ENCODE results near the gene MYO18B.

MYO18B gene

DNA sequence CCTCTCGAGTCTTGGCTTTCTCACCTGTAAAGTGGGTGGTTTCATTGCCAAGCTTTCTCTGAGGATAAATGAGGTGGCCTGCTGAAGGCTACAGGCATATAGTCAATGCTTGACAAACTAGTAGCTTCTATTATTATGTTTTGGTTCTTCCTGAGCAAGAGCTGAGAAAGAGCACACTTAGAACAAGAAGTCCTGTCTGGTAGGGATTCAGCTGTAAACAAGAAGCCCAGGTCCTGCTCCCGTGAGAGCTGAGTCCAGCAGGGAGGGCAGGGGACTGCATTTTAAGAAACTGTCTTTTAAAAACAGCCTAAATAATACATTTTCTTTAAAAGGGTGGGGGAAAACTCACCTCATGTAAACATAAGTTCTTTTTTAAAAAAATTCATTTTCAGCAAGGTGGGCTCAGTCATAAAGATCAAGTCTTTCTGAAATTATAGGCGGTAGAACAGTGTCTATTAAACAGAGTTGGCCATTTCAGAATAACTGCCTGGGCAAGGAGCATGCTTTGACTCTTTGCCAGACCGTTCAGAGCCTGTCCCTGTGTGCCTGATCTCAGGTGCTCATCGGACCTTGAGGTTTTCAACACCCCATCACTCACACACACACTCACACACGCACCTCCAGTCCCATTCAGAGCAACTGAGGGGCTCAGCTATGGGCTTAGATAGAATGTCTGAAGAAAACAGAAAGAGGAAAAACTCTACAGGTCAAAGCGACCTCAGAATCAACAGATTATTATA, 29.2 kb upstream of the MYO18B start:
- no peak for DNase-seq

DNA sequence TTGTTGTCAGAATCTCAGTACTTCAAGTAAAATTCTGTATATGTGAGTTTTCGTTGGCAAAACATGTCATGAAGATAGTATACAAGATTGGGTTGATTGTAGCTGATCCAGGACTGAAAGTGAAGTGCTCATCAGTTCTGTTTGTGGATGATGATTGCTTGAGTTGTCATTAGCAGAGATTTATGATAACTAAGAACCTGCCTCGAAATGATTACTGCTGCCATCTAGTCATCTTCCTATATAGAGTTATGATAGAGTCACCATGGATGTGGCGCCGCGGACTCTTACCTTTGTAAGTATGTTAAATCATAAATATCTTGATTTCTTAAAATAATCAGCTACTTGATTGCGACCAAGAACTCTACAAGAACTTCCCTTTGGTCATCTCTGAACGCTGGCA, 27.9 kb upstream of the MYO18B start:
- no peak for DNase-seq

DNA sequence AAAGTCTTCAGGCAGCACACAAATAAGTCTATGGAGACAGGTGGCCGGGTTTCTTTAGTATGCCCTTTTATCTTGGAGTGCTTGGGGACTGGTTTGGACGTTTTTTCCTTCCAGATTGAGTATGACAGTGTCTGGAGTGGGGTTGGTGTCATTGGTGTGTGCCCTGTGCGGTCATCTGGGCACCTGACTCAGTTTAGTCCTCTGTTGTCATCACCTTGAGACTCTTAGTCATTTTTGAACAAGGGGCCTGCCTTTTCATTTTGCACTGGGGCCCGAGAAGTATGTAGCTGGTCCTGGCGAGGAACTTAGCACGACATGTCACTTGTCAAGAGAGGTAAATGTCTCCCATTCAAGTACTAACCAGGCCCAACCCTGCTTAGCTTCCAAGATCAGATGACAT, 27.2 kb upstream of the MYO18B start:
- DNase-seq = no peak

GRCh38 chr22:25716637-25717036, 25.4 kb upstream of the MYO18B start:
- DNase-seq = no peak

DNA sequence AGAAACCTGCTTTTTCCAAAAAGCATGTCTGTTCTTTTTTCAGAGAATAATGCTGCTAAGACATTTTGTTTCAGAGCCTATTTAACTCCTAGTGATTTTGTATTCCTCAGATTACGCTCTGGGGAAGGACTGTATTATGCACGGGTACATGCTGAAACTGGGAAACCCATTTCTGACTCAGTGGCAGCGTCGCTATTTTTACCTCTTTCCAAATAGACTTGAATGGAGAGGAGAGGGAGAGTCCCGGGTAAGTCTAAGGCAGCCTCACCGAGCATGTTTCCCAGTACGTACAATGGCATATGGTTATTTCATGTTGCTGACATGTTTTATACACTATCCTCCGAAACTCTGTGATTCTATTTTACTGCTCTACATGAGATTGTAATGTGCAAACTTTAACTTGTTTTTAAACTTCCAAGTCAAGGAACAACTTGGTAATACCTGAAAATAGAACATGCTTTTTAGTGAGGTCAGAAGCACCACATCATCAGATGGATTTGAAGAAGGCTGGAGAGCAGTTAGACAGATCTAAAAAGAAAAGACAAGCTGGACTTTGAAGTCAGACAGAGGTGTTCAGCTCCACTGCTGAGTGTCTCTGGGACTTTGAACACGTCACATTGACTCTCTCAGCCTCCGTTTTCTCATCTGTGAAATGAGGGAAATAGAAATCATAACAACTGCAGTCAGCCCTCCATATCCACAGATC, 23.7 kb upstream of the MYO18B start:
- DNase-seq = no peak

DNA sequence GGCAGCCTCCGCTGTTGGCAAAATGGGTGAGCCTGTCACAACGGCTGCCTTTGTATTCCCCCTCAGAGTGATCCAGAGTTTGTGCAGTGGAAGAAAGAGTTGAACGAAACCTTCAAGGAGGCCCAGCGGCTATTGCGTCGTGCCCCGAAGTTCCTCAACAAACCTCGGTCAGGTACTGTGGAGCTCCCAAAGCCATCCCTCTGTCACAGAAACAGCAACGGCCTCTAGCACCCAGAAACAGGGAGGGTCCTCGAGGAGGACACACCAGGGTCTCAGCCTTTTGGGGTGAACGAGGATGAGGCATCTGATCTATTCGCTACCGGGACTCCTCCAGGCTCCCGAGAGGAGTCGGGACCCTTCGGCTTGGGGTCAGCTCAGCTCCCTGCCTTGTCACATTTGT, 19.8 kb upstream of the MYO18B start:
- no peak for DNase-seq

DNA sequence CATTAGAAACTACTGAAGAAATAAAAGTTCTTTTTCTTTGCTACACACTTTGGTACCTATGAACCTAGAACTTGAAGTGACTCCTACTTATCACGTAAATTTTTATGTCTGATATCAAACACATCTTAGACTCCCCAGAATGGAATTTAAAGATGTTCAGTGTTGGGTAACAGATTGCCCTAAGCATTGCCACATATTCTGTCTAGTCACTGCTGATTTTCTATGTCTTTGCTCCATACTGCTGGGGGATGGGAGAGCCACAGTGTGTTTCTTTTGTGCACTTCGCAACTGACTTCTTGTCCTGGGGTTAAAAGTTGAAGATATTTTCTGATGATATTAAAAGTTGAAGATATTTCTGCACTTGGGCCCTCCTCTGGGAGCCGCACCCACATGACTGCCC, 19.4 kb upstream of the MYO18B start:
- no peak for DNase-seq

GRCh38 chr22:25726241-25726640, 15.7 kb upstream of the MYO18B start:
- DNase-seq = no peak

GRCh38 chr22:25728071-25728470, 13.9 kb upstream of the MYO18B start:
- no peak for DNase-seq

DNA sequence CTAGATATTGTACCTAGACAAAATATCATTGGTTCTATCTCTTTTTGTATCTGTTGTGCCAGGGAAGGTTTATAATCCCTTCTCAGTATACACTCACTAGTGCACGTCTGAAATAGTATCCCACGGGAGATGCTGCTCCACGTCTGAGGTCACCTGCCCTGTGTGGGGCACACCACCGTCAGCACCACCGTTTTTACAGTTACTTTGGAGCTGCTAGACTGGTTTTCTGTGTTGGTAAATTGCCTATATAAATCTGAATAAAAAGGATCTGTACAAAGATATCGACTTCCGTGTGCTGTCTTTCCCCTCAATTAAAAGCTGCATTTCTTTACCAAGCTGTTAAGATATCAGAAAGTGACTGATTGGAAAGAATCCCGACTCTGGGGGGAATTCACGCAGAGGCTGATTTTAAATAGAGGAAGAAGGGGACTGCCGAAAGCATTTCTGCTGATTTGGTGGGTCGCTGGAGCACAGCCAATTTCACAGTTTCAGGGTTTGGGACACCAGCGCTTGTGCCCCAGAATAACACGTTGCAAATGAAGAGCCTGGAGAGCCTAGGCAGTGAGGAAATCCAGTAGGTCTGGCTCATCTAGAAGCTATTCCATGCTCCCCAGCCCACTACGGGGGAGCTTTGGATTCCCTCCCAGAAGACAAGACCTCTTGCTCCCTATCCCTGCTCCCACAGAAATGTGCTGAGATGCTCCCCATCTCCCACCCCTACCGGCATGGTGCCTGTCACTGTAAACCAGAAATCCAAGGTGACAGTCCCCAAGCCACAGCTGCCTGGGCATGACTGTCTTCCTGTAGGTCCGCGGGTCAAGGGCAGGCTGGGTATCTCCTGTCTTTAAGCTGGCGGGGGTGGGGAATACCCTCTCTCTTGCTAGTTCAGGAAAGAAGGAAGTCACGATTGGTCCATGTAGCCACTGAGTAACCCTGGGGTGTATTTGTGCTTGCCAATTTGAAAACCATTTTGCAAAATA, 12.7 kb upstream of the MYO18B start:
- no peak for DNase-seq

DNA sequence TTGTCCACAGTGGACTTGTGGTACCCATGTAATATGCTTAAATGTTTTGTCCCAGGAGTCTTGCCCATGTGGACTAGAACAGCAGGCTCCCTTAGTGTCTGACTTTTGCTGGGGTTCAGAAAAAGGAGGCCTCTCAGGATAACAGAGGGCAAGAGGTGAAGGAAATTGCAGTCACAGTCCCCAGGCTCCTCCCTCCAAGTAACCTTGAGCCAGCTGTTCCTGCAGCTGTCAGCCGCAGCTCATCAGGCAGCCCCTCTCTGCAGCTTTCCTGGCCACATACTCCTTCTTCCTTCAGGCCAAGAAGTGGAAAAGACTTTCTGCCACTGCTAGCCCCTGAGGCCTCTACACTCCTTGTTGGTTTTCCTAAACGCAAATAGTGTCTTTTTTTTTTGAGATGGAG, 6.3 kb upstream of the MYO18B start:
- DNase-seq = no peak

- DNase-seq = no peak
These were observed 5.5 kb upstream of the MYO18B start for GRCh38 chr22:25736378-25737011.

DNA sequence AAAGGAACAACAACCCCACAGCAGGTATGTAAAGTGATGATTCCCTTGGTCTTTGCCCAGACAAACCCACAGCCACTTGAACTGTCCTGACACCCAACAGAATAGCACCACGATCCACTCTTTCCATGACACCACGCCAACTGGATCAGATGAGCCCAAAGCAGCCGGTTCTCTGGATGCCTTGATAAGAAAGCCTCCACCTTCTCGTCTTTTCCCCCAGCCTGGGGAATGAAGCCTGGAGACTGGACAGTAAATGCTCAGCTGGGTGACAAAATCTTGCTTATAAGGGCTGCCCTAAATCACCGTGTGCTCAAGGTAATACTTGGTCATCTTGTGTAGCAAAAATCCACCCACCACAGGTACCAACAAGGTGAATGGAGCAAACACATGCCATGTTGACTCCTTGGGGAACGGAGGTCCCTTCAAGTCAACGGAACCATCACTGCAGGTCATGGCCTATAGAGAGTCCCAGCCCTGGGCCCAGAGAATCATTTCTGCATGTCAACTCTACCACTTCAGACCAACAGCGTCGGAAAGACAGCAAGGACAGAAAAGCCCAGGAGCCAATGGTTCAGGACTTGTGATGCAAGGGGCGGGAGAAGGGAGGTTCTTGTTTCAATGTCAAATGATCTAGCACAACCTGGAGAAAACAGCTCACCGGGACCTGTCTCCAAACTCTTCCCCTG, 2.2 kb upstream of the MYO18B start:
- no peak for DNase-seq

DNA sequence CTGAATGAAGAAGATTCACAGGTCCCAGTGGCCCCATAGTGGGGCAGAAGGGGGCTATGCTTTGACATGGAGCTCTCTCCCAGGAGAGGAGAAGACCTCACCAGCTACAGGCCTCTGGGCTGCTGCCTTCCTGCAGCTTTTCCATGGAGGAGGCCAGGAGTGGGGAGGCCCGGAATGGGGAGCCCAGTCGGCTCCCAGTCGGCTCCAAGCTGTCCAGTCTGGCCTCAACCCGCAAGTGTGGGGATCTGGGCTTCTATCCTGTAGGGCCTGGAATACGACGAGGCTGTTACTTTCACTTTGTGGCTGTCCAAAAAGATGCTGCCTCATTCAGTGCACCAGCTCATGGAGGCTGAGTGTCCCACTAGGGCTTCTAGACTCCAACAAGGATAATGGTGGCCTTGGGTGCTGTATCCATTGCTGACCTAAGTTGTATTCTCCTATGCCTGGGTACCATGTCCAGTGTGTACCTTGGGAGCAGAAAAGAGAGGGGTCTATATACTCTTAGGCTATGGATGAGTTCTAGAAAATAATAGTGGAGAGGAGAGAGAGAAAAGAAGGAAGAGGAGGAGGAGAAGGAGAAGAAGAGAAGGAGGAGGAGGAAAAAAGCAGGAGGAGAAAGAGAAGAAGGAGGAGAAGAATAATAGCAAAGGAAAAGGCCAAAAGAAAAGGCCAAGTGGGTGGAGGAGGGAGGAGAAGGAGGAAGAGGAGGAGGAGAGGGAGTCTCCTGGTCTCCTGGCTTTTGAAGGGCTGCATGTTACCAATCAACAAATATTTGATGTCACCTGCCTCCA, 1.1 kb downstream of the MYO18B start:
- no peak for DNase-seq

GRCh38 chr22:25744694-25745093, 2.7 kb downstream of the MYO18B start:
- no peak for DNase-seq

DNA sequence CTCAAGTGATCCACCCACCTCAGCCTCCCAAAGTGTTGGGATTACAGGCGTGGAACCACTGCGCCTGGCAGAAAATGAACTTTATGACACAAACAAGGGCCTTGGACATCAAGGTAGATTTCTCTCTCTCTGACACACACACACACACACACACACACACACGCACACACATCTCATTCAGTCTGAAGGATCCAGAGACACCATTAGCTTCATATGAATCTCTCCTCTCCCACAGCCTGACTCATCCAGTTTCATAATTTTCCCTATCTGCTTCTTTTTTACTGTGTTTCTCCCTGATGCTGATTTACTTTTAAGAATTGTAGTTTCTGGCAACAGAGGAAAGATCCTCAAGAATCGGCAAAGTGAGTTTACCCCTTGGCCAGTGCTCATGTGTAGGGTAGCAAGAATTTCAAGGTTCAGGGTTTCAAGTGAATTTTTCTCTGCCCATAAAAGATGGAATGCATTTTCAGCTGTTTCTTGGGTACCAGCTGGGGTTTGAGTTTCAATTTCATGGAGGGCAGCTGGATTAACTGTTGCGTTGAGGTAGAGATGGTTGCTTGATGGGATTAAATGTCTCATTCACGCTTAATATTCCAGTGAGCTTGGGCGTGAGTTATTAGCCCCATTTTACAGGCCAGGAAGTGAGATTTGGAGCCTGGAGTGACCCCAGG, 3.5 kb downstream of the MYO18B start:
- DNase-seq = no peak

GRCh38 chr22:25746012-25746373, 4.0 kb downstream of the MYO18B start:
- DNase-seq = no peak

GRCh38 chr22:25747245-25747944, 5.4 kb downstream of the MYO18B start:
- DNase-seq = no peak

DNA sequence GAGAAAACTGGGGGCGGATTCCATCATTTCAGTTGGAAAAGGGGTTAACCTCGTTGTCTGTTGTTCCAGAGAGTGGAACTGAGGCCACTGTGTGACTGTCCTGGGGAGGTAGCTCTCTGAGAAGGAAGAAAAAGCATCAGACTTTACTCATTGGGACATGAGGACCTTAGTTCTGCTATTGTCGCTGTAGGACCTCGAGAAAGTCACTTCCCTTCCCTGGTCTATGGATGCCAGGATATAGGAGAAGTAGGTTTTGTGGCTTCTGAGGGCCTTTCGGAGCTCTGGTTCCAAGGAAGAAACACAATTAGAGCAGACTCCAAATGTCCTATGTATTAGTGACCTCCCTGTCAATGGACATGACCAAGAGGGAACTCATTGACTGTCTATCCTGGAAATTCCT, 6.2 kb downstream of the MYO18B start:
- DNase-seq = no peak

- no peak for DNase-seq
These were observed 6.7 kb downstream of the MYO18B start for GRCh38 chr22:25748704-25749103.

All from NCI-H1436 treated with DMSO at 0.1 percent for 48 hours (cell line).